ENCODE results near the gene ME1.
"Not testable (repeated sequence)": the region's sequence is repeated elsewhere in the genome, so short reads cannot be mapped to it uniquely, and the experiment has no call there.

Gene ME1

DNA sequence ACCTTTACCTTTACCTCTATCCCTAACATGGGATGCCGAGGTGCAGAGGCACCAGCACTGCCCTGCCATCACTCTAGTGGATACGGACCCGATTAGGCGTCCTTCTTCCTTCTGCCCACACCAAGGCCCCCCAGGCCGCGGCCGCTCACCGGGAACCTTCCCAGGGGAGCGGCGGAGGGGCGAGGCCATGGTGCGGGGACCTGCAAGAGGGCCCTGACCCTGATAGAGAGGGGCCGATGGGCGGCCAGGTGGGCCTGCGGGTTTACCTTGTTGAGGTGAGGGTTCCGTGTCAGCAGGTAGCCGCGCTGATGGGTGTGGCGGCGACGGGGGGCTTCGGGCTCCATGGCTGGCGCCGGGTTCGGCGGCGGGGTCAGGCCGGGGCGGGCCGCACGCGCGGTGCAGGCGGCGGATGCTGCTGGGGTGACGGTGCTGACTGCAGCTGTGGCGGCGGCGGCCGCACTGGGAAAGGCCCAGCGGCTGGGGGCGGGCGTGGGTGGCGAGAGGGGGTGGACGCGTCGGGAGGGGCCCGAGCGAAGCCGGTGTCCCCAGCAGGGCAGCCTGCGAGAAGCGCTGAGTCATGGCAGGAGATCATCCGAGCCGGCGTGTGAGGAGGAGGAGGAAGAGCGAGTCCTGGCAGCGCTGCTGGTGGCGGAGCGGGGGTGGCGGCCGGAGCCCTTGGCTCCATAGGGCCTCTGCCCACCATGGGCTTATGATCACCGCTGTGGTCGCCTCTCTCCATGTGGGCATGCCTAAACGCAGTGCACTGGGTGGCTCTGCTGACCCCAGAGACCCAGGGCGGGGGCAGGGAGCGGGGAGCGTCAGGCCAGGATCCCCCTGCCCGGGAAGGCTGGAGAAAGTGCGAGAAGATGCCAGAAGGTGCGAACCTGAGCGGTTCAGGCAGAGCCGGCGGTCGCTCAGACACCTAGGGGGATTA lies at the start of gene ME1:
Gene ME1 (minus strand): TSS at position 441 of the 934 bp plus-strand sequence. CDS start 97 bp downstream, at position 344.
- no peak for FAIRE-seq

- FAIRE-seq, result no peak
Measured at GRCh38 chr6:83480470-83480869, 49.6 kb upstream of the ME1 start.

GRCh38 chr6:83479389-83479788 lies 48.5 kb upstream of the ME1 start:
- FAIRE-seq, result no peak

GRCh38 chr6:83476971-83477370 lies 46.1 kb upstream of the ME1 start:
- no peak for FAIRE-seq

DNA sequence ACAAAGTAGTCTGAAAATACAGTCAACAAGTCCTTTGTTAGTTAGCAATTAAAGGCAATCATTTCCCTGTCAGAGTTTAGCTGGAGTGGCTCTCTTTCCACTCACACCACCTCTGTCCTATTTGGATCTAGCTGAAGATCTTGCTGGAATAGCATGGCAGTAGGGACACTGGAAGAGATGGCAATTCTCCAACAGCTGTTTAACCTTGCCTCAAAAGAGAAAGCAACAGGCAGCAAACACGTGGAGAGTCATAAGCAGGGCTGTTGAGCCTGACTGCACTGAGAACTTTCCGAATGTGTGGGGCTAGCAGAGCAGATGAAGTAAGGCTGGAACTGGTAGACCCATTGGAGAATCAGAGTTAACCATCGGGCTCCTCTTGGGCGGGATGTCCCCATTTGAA lies 43.5 kb upstream of the ME1 start:
- FAIRE-seq, result no peak

GRCh38 chr6:83472767-83473166 lies 41.9 kb upstream of the ME1 start:
- FAIRE-seq, result no peak

DNA sequence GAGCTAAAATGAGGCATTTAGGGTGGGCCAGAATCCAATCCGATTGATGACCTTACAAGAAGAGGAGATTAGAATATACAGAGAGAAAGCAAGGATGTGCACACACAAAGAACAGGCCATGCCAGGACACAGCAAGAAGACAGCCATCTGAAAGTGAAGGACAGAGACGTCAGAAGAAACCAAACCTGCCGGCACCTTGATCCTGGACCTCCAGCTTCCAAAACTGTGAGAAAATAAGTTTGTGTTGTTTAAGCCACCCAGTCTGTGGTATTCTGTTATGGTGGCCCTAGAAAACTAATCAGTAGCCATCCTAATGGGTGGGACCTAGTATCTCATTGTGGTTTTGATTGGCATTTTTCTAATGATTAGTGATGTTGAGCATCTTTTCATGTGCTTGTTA lies 39.7 kb upstream of the ME1 start:
- FAIRE-seq, result no peak

GRCh38 chr6:83470001-83470400 lies 39.1 kb upstream of the ME1 start:
- FAIRE-seq, result no peak

DNA sequence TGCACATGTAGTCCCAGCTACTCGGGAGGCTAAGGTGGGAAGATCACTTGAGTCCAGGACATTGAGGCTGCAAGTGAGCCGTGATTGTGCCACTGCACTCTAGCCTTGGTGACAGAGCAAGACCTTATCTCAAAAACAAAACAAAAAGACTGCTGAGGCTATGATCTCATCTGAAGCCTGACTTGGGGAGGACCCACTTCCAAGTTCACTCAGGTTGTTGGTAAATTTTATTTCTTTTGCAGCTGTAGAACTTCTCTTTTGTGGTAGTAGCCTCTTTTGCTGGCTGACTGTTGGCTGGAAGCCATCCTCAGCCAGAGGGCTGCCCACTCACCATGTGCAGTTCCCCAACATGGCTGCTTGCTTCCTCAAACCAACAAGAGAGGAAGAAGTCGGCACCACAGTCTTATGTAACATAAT lies 36.8 kb upstream of the ME1 start:
- FAIRE-seq, result no peak

DNA sequence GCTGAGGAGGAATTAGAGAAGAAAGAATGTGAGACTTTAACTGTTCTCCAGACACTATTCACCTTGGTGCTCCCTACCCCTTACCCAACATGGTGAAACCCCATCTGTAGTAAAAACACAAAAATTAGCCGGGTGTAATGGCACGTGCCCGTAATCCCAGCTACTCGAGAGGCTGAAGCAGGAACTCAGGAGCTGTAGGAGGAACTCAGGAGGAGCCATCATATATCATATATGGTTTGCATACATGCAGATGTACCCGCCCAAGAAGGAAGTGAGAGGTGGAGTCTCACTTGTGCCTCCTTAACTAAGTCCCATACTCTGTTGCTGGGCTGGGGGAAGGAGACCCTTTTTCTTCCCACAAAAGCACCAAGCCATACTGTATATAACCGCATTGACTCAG lies 35.5 kb upstream of the ME1 start:
- no peak for FAIRE-seq

GRCh38 chr6:83464381-83465140 lies 33.7 kb upstream of the ME1 start:
- FAIRE-seq, result peak; percentile 82

GRCh38 chr6:83463886-83464285 lies 33.0 kb upstream of the ME1 start:
- no peak for FAIRE-seq

GRCh38 chr6:83462524-83462923 lies 31.7 kb upstream of the ME1 start:
- no peak for FAIRE-seq

- no peak for FAIRE-seq
Measured at GRCh38 chr6:83461438-83461837, 30.6 kb upstream of the ME1 start.

GRCh38 chr6:83459663-83460062 lies 28.8 kb upstream of the ME1 start:
- no peak for FAIRE-seq

GRCh38 chr6:83450015-83450414 lies 19.2 kb upstream of the ME1 start:
- not testable (repeated sequence) for FAIRE-seq

DNA sequence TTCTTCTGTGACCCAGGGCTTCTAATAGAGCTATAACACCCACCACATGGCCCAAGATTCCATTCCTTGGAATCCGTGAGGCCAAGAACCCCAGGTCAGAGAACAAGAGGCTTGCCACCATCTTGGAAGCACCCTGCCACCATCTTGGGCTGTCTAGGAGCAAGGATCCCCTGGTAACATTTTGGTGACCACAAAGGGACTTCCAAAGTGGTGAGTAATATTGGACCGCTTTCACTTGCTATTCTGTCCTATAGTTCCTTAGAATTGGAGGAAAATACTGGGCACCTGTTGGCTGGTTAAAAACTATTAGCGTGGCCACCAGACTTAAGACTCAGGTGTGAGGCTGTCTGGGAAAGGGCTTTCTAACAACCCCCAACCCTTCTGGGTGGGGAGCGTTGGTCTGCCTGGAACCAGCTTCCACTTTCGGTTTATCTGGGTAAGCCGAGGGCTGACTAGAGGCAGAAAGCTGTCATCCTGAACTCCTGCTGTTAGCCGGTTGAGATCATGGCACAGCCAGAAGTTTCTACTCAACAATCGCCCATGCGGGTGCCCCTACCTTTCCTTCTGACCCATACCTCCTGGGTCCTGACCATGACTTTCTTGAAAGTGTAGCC lies 13.3 kb upstream of the ME1 start:
- FAIRE-seq, result not testable (repeated sequence)

- no peak for FAIRE-seq
Measured at GRCh38 chr6:83443516-83443915, 12.7 kb upstream of the ME1 start.

GRCh38 chr6:83442752-83443151 lies 11.9 kb upstream of the ME1 start:
- no peak for FAIRE-seq

DNA sequence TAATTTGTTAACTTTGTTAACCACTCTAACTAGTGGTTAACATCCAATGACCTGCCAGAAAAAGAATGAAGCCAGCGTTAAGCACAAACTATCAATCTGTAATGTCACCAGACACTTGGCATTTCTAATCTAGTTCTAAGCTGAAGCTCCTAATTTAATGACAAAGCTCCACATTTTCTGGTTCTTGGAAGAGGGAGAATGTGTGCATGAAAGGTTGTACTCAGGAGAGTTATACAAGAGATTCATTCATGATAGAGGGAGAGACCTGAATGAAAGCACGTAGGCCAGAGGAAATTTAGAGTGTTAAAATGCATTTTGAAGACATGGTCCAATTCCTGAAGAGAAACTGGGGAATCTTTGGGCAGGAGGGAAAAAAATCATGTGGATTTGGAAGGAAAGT lies 8.3 kb upstream of the ME1 start:
- FAIRE-seq, result no peak

DNA sequence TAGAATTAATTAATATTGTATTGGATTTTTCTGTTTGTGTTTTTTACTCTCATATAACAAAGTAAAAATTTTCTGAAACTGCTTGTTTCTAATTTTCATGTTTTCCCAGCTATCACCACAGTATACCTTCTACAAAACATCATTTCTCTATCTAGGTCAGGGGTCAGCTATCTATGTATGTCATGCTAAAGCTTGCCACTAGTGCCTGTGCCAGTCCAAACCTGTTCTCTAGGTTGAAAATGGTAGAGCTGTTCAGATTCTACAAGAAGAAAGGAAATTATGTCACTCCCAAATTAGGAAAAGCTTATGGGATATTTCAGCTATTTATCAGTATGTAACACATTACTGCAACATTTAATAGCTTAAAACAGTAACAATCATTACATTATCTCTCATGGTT lies 5.8 kb upstream of the ME1 start:
- no peak for FAIRE-seq

DNA sequence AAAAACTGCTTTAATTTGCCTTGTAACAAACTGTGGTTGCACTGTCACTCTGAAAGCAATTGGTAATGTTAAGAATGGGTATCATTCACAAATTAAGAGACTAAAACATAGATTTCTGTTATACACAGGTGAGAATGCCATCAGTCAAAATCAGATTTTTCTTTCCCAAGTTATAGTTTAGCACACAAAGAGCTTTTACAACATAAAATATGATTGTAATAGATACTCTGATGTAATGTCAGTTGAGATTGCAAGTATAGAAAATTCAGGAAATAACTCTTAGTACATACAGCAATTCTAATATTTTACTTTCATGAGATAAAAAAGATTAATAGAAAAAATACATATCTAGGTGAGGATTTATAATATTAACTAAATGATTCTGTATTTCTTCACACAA lies 2.3 kb upstream of the ME1 start:
- FAIRE-seq, result no peak

- peak; percentile 28 for FAIRE-seq
Measured at GRCh38 chr6:83432636-83433035, 1.8 kb upstream of the ME1 start.
